ENCODE measurements around the gene OPN1LW. TPM values are rescaled to one million over a fixed set of nuclear protein-coding genes. Genes with fewer than 3 reads are reported as not detected.

Gene OPN1LW
- total RNA-seq, 1 experiment from 2014 or later, result not detected

DNA sequence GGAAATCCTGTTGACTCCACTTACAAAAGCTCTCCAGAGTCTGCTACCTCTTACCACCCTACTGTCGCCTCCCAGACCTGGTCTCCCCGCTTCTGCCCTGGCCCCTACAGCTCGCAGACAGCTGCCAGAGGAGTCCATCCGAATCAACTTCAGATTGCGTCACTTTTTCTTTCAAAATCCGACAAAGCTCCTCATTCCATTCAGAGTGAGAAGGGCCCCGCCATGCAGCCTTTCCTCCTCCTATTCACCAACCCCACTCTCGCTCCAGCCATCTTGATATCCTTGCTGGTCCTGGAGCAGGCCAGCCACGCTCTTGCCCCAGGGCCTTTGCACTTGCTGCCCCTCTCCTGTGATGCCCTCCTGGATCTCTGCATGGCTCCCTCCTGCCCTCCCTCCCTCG lies 5.2 kb upstream of the OPN1LW start (continued):
- TF ChIP-seq, protein P1, sequence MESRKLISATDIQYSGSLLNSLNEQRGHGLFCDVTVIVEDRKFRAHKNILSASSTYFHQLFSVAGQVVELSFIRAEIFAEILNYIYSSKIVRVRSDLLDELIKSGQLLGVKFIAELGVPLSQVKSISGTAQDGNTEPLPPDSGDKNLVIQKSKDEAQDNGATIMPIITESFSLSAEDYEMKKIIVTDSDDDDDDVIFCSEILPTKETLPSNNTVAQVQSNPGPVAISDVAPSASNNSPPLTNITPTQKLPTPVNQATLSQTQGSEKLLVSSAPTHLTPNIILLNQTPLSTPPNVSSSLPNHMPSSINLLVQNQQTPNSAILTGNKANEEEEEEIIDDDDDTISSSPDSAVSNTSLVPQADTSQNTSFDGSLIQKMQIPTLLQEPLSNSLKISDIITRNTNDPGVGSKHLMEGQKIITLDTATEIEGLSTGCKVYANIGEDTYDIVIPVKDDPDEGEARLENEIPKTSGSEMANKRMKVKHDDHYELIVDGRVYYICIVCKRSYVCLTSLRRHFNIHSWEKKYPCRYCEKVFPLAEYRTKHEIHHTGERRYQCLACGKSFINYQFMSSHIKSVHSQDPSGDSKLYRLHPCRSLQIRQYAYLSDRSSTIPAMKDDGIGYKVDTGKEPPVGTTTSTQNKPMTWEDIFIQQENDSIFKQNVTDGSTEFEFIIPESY (IDR thresholded peaks at IDR 0.05; ENCODE audit: extremely low read depth, insufficient replicate concordance, low read length), result no peak
- TF ChIP-seq YY1 (IDR thresholded peaks at IDR 0.05; ENCODE audit: extremely low read depth, insufficient replicate concordance, low read depth, low read length) (no peak), POLR2AphosphoS5 (IDR thresholded peaks at IDR 0.05; ENCODE audit: low read depth, low read length) (no peak)

GRCh38 chrX:154140206-154140605 lies 3.8 kb upstream of the OPN1LW start:
- BruUV-seq (replicated peaks), result no TSS peak
- Histone ChIP-seq H2AFZ (ENCODE audit: low read depth, low read length, poor library complexity, severe bottlenecking) (no peak overlapping the region), H4K20me1 (ENCODE audit: insufficient read depth) (no peaks in the 10 kb centered on the region), H3K36me3 (ENCODE audit: control insufficient read depth in 1 of 2, insufficient read depth in 2 of 2, low read length in 2 of 2) (no peaks in the 10 kb centered on the region), H3K4me3 (replicated peaks in 1 of 2; ENCODE audit: low read depth in 1 of 2, low read length in 2 of 2) (no peak overlapping the region), H3K4me2 (ENCODE audit: low read length) (no peak overlapping the region), H3K27ac (ENCODE audit: low read depth, low read length) (no peak overlapping the region), H3K4me1 (ENCODE audit: control insufficient read depth in 1 of 2, insufficient read depth in 2 of 2, low read length in 2 of 2) (peaks cover 0 to 4% of the 10 kb centered on the region in 2 experiments; a peak in 1 of 4 replicates), H3K27me3 (ENCODE audit: insufficient read depth, low read length) (no peaks in the 10 kb centered on the region), H3K9ac (ENCODE audit: low read length) (no peak overlapping the region), H3K9me2 (ENCODE audit: insufficient read depth) (no peaks in the 10 kb centered on the region), H3K79me2 (ENCODE audit: insufficient read depth, low read length) (no peaks in the 10 kb centered on the region), H3K9me3 (ENCODE audit: control insufficient read depth in 1 of 2, insufficient read depth in 1 of 2, low read depth in 1 of 2, low read length in 2 of 2) (no peaks in the 10 kb centered on the region)
- ChIA-PET CTCF (no interaction called here), RAD21 (ENCODE audit: low non-redundant PET in 1 of 2, low total read pairs in 2 of 2, uncharacterized antibody in 2 of 2, unreplicated experiment in 2 of 2) (no interaction called here), POLR2A (no interaction called here)
- no peak for DNase-seq (ENCODE audit: low read depth, low spot score)
- intact Hi-C loops (cut with micrococcal nuclease), result no loop called here
- no peak for TF ChIP-seq SIN3A (IDR thresholded peaks at IDR 0.05; ENCODE audit: low read depth)
- no peak for TF ChIP-seq YY1 (IDR thresholded peaks at IDR 0.05; ENCODE audit: extremely low read depth, insufficient replicate concordance, low read depth, low read length)
- TF ChIP-seq POLR2A (IDR thresholded peaks at IDR 0.05; ENCODE audit: borderline replicate concordance, extremely low read depth, insufficient read depth, insufficient read length), result no peak
- TF ChIP-seq, protein P2, sequence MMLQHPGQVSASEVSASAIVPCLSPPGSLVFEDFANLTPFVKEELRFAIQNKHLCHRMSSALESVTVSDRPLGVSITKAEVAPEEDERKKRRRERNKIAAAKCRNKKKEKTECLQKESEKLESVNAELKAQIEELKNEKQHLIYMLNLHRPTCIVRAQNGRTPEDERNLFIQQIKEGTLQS (IDR thresholded peaks at IDR 0.05), result no peak
- TF ChIP-seq, protein P3, sequence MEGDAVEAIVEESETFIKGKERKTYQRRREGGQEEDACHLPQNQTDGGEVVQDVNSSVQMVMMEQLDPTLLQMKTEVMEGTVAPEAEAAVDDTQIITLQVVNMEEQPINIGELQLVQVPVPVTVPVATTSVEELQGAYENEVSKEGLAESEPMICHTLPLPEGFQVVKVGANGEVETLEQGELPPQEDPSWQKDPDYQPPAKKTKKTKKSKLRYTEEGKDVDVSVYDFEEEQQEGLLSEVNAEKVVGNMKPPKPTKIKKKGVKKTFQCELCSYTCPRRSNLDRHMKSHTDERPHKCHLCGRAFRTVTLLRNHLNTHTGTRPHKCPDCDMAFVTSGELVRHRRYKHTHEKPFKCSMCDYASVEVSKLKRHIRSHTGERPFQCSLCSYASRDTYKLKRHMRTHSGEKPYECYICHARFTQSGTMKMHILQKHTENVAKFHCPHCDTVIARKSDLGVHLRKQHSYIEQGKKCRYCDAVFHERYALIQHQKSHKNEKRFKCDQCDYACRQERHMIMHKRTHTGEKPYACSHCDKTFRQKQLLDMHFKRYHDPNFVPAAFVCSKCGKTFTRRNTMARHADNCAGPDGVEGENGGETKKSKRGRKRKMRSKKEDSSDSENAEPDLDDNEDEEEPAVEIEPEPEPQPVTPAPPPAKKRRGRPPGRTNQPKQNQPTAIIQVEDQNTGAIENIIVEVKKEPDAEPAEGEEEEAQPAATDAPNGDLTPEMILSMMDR (IDR thresholded peaks at IDR 0.05 in 2 of 3, conservative IDR thresholded peaks at IDR 0.05 in 1 of 3; ENCODE audit: borderline replicate concordance in 1 of 3, insufficient read depth in 1 of 3, low read depth in 2 of 3, low read length in 2 of 3), result no peak
- no peak for TF ChIP-seq ELF1 (IDR thresholded peaks at IDR 0.05; ENCODE audit: borderline replicate concordance, low read depth)
- no peak for TF ChIP-seq FOSL1 (IDR thresholded peaks at IDR 0.05; ENCODE audit: low read depth)
- TF ChIP-seq ZFX (IDR thresholded peaks at IDR 0.05), result no peak
- TF ChIP-seq POLR2AphosphoS5 (IDR thresholded peaks at IDR 0.05; ENCODE audit: low read depth, low read length), result no peak
- TF ChIP-seq MAX (IDR thresholded peaks at IDR 0.05), result no peak
- TF ChIP-seq SP1 (IDR thresholded peaks at IDR 0.05; ENCODE audit: low read depth), result no peak
- TF ChIP-seq, protein P1 (IDR thresholded peaks at IDR 0.05; ENCODE audit: extremely low read depth, insufficient replicate concordance, low read length), result no peak
- ATAC-seq, result no peak
